Measurements from ENCODE around the gene ALDH1A3. TPM values are rescaled to one million over a fixed set of nuclear protein-coding genes. Genes with fewer than 3 reads are reported as not detected.

The ALDH1A3 gene
- total RNA-seq, 4 donors from 2014 or later: 6.7 to 39.4 (median 17.9) TPM

GRCh38 chr15:100918690-100919480, 39.3 kb downstream of the ALDH1A3 start, which contains the start of gene LRRK1:
Gene LRRK1 (plus strand): TSS chr15:100919357. CDS start chr15:100924633, 5,276 bp downstream.
- in situ Hi-C loops (cut with MboI; ENCODE audit: low pct_ligation_motif_present in 1 of 4, low pct_unique_long_range_greater_than_20kb in 1 of 4, low sequenced_read_pairs in 3 of 4): loop anchor here (5.0 to 25.0 kb wide), 4 partner anchors 86 to 343 kb away; partner anchors contain the start of gene CHSY1 (in 4 of the 4)
- H3K4me3 ChIP-seq: peak within 1 kb of the TSS; percentile 53 to 78 (median 75)
- H3K27ac ChIP-seq: peak within 1 kb of the TSS; percentile 84 to 90 (median 85)
- WGBS, 2 donors (ENCODE audit: low coverage in 1 of 2): 1% methylated on average over 65 of the region's 87 CpGs; no CpG with 5 or more reads in 1 of the 2 donors
- TF ChIP-seq POLR2AphosphoS5 (IDR thresholded peaks at IDR 0.05) (peak in 1 of 3 donors; percentile 5), EP300 (IDR thresholded peaks at IDR 0.05; ENCODE audit: low read depth) (no peak), CTCF (IDR thresholded peaks at IDR 0.05) (no peak), POLR2A (IDR thresholded peaks at IDR 0.05) (peak; percentile 23)
- no peaks in the 10 kb centered on the region for H3K36me3 ChIP-seq
- intact Hi-C loops (cut with DNase I; ENCODE audit: low total_unique reads): loop anchor here (2.0 kb wide), 1 partner anchor 88 kb away; no protein-coding TSS in a partner anchor
- peaks cover 4 to 32% (median 8%) of the 10 kb centered on the region in 4 donors for H3K4me1 ChIP-seq
- H3K9me3 ChIP-seq: no peaks in the 10 kb centered on the region
- DNase-seq: peak; percentile 52
- H3K27me3 ChIP-seq: no peaks in the 10 kb centered on the region

- DNase-seq: peak; percentile 39
- WGBS, 2 donors (ENCODE audit: low coverage in 1 of 2): 4% methylated on average over 53 of the region's 80 CpGs; no CpG with 5 or more reads in 1 of the 2 donors
- TF ChIP-seq EP300 (IDR thresholded peaks at IDR 0.05; ENCODE audit: low read depth): no peak
- no peak for TF ChIP-seq POLR2A (IDR thresholded peaks at IDR 0.05)
- TF ChIP-seq CTCF (IDR thresholded peaks at IDR 0.05): no peak
- TF ChIP-seq POLR2AphosphoS5 (IDR thresholded peaks at IDR 0.05): no peak
Observed at GRCh38 chr15:100919481-100920405, 40.1 kb downstream of the ALDH1A3 start.

GRCh38 chr15:100920516-100921135, 41.0 kb downstream of the ALDH1A3 start:
- TF ChIP-seq CTCF (IDR thresholded peaks at IDR 0.05) (no peak), POLR2AphosphoS5 (IDR thresholded peaks at IDR 0.05) (no peak), EP300 (IDR thresholded peaks at IDR 0.05; ENCODE audit: low read depth) (no peak), POLR2A (IDR thresholded peaks at IDR 0.05) (no peak)
- intact Hi-C loops (cut with DNase I; ENCODE audit: low total_unique reads): no loop called here
- Histone ChIP-seq H3K4me3 (peak overlapping the region in 1 of 4 donors; percentile 73), H3K27me3 (no peaks in the 10 kb centered on the region), H3K27ac (peak overlapping the region in 2 of 4 donors; percentile 33 to 77), H3K4me1 (peaks cover 4 to 46% (median 17%) of the 10 kb centered on the region in 4 donors), H3K36me3 (no peaks in the 10 kb centered on the region), H3K9me3 (no peaks in the 10 kb centered on the region)
- in situ Hi-C loops (cut with MboI; ENCODE audit: low pct_ligation_motif_present in 1 of 4, low pct_unique_long_range_greater_than_20kb in 1 of 4, low sequenced_read_pairs in 3 of 4): loop anchor here (25.0 kb wide), 2 partner anchors 92 to 342 kb away; partner anchors contain the start of gene CHSY1 (in 4 of the 4)
- no peak for DNase-seq
- 73 to 78% methylated on average over 8 of the region's 8 CpGs for WGBS, 2 donors (ENCODE audit: low coverage in 1 of 2)

More at GRCh38 chr15:100919481-100920405, 40.1 kb downstream of the ALDH1A3 start:
- Histone ChIP-seq H3K27ac (peak overlapping the region; percentile 77 to 90 (median 84)), H3K27me3 (no peaks in the 10 kb centered on the region), H3K4me1 (peaks cover 4 to 38% (median 10%) of the 10 kb centered on the region in 4 donors), H3K36me3 (no peaks in the 10 kb centered on the region), H3K4me3 (peak overlapping the region; percentile 53 to 78 (median 68)), H3K9me3 (no peaks in the 10 kb centered on the region)
- in situ Hi-C loops (cut with MboI; ENCODE audit: low pct_ligation_motif_present in 1 of 4, low pct_unique_long_range_greater_than_20kb in 1 of 4, low sequenced_read_pairs in 3 of 4) (loop anchor here (5.0 to 25.0 kb wide), 4 partner anchors 85 to 343 kb away; partner anchors contain the start of gene CHSY1 (in 4 of the 4)), intact Hi-C loops (cut with DNase I; ENCODE audit: low total_unique reads) (loop anchor here (2.0 kb wide), 1 partner anchor 87 kb away; no protein-coding TSS in a partner anchor)
